Dermis microvascular lymphatic vessel endothelial cell (primary cell): ENCODE data around the gene INKA1. TPM values are rescaled to one million over a fixed set of nuclear protein-coding genes. Genes with fewer than 3 reads are reported as not detected.
"Not testable (repeated sequence)": the region's sequence is repeated elsewhere in the genome, so short reads cannot be mapped to it uniquely, and the experiment has no call there.

ENCODE experiments used
- DNase-seq, 2 donors: peaks; one replicate each; pipeline versions ENCODE4 v3.0.0 to v3.0.0-alpha.2; 2010; ENCODE audit warnings: low read depth in 2 of 2
- total RNA-seq: library from RNA; depleted of rRNA; stranded (reverse); fragments of >200 nt; gene quantifications from 2 replicates; pipeline ENCODE4 v1.2.1, GENCODE V29; 2014

INKA1 gene
- total RNA-seq, 1 donor from 2014 or later: 13.6 TPM

DNA sequence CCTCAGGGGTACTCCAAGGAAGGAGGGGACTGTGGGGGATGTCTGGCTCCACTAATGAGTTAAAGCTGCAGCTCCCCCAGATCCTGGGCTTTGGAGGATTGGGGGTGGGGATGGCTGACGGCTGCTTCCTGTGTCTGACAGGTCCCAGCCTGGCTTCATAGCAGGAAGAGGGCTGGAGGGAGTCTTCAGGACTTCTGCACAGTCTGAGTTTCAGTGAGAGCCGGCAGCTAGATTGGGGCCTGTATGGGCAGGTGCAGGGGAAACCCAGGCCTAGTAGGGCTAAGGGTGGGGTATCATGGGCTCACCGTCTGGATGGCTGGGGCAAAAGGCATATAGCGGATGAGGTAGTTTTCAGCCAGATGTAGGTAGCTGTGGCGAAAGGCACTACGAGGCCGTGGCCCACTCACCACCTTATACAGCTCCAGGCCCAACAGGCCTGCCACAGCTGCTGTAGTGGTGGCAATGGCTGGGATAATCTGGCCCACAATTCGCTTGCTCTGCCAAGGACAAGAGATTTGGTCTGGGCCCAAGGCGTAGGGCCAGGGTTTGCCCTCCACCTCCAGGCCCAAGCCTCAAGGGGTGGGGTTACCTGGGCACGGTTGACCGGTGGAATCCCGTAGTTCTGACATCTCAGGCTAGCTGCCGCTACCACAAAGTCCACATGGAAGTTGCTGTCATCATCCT is 4.5 kb downstream of the INKA1 start:
- DNase-seq: peak in 1 of 2 donors; percentile 25

DNA sequence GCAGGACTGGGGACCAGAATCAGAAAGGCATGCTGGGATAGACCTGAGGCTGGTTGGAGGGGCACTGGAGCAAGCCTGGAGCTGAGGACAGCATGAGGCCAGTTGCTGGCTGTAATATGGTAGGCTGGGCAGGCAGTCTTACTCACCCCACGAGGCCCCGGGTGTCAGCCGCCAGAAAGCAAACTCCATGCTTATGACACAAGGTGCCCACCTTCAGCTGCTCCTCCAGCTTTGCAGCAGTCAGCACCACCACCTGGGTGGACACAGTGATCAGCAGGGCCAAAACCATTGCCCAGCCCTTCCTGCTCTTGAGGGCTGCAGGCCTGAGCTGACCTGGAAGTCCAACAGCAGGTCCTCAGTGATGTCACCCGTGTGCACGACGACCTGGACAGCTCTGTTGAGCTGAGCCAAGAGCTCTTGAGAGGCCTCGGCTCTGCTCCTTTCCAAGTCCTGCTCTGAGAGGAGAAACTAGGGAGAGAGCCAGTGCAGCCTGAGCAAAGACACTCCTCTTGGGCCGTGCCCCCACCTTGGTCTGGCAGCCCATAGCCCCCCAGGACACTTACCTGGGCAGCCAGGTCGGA is 9.9 kb downstream of the INKA1 start:
- no peak for DNase-seq

DNA sequence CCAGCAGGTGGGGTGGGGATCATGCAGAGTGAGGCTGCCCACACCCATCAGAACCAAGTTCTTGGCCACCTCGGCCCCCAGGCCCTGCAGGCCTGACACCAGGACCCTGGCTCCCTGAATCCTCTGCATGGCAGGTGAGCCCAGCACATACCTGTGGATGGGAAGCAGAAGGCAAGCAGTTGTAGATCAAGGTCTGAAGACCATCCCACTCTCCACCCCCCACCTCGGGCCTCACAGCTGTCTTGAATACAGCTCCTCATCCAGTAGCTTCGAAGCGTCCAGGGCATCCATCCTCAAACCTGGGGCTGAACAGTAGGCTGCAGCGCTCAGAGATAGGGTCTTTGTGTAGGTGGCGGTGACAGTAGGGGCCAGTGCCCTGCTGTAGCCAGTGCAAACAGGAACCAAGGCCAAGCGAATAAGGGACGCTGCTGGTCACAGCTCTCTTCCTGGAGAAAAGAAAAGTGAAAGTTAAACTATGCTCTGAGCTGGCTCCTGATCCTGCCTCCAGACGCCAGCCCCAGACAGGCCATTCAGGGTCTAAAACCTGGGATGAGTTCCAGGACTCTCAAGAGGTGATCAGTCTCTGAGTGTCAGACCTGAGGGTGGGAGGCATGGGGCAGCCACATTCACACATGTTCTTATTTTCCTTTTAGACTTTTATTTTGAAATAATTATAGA is 10.6 kb downstream of the INKA1 start, which contains the start of gene UBA7:
Gene UBA7, minus strand, starts transcription at position 457 of the 678 bp plus-strand sequence. Its CDS starts 166 bp downstream, at position 291.
- DNase-seq: peak; percentile 48 to 64

DNA sequence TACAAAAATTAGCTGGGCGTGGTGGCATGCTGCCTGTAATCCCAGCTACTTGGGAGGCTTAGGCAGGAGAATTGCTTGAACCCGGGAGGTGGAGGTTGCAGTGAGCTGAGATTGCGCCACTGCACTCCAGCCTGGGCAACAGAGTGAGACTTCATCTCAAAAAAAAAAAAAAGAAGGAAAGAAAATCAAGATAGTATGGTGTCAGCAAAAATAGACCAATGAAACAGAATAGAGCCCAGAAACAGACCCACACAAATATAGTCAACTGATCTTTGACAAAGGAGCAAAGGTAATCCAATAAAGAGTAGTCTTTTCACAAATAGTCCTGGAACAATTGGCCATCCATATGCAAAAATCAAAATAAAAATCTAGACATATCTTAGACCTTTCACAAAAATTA is 20.1 kb downstream of the INKA1 start:
- not testable (repeated sequence) for DNase-seq

DNA sequence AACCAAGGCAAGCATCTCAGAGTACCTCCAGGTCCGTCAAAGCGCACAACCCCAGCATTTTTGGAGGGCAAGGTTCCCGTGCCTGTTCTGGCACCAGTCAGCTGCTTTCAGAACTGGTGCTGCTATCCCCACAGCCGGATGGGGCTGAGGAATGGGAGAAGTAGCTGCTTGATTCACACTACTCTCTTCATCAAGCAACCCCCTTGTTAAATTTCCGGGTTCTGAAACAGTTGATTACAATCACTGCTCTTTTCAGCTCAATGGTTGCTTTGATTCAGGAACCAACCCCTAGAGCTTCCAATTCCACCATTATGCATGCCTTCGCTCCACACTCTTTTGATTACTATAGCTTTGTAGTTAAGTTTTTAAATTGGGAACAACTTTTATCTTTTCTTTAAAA is 23.0 kb downstream of the INKA1 start:
- no peak for DNase-seq

DNA sequence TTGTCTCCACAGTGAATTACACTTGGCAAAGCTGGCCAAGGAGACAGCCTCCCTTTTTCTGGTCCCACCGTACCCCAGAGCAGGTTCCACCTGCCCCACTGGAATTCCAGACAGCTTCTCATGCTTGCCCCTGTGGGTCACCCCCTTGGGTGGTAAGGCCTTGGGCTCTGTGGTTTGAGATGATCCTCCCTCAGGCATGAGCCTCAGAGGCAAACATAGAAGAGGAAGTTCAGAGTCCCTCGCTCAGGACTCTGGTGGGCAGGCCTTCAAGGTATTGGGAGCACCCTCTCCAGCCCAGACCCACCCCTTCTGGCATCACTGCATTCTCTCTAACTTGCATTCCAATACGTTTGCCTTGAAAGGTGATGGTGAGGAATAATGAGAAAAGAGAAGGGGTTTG is 28.3 kb downstream of the INKA1 start:
- DNase-seq: no peak

DNA sequence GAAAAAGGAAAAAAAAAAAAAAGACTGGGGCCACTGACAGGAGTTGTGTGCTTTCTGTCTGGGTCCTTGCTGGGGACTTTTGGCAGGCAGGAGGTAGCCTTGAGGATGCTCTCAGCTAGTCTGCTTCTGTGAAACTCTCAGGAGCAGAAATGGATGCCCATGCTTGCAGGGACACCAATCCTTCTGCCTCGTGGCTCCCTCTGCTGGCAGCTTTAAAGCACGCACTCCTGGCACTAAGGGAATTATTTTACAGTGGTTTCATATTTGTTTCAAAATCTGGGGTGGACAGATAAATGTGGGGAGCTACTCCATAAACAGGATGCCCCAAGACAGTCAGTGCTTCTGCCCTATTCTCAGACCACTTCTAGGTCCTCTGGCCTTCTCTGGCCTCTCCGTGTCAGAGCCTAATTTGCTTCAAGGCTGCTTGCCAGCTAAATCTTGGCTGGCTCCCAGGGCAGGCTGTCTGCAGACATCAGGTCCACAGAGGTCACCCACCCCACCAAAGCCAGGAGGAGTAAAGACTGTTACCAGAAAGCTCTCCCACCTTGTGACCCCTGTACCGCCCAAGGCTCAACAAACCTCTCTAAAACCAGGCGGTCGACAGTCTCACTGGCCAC is 36.2 kb downstream of the INKA1 start:
- DNase-seq: peak; percentile 61 to 79

DNA sequence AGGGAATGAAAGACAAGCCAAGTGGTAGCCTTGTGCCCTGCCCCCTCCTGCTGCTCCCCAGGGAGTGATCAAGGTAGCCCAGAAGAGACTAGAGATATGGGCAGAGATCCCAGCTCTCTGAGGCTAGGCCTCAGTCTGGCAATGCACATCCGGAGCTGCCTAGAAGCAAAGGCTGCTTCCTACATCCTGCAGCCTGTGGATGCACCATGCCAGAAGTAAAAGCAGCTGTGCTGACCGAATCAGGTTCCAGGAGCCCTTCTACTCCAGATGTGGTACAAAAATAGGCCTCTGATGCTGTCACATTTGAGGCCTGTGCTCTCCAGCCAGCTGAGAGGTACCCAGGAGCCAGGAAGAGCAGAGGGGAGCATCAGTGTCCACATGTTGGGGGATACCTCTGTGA is 37.3 kb downstream of the INKA1 start:
- DNase-seq: no peak

DNA sequence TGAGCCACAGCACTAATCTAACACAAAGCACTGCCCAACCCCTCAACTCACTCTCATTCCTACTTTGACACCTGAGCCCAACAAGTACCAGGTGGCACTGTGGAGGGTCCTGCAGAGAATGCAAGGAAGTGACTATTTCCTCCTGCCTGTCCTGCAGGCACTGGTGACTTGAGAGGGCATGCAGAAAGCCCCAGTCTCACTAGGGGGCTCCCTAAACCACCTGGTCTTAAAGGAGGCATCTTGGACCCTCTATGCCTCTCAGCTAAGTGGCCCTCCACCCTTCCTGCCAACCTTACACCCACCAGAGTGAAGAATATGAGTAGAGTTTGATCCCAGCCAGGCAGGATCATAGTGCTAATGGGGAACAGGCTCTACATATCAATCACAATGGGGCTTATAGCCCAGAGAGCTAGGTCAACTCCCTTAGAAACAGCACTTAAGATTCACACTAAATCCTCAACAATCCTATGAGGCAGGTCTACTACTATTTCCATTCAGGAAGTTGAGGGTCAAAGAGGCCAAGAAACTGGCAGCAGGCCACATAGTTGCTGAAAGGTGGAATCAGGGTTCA is 38.1 kb downstream of the INKA1 start:
- peak in 1 of 2 donors; percentile 61 for DNase-seq

DNA sequence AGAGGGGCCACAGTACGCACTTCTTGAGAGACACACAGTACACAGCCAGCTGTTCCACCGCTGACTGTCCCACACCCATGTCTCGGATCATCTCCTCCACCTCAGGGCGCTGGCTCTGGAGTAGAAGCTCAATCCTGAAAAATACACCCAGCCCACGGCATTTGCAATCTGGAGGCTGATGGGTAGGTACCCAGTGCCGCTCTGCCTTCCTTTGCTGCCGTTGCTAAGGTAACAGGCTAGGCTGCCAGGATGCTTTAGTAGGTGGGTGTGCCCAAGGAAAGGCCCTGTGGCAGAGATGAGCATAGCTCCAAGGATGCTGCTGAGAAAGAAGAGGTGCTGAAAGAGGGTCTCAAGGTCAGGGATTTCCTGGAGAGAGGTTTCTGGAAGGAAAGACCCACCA is 38.7 kb downstream of the INKA1 start:
- DNase-seq: no peak

DNA sequence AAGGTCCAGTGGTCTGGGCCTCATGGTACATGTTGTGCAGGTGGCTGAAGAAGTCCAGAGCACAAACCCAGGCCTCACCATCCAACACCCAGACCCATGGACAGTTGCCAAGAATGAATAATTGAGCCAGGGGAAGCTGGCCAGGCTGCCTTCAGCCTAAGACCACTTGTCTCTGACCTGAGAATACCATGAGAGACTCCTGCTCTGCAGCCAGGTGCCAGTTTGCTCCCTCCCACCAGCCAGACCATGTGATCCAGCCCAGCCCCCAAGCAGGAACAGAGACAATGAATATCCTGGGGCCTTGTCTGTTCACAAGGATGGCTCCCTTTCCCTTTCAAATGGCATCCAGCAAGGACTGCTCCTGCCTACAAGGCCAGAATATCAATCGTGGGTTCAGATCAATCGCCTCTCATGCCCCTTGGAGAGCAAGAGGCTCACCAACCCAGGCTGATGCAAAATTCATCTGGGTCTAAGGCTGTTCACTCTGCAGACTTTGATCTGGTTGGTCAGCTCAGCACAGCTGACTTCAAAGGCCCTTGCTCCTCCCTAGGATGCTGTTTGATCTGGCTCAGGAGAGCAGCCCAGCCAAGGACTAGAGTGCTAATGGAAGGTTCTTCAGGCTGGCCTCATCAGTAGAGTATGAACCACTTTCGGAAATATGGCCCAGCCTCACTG is 39.9 kb downstream of the INKA1 start:
- no peak for DNase-seq

DNA sequence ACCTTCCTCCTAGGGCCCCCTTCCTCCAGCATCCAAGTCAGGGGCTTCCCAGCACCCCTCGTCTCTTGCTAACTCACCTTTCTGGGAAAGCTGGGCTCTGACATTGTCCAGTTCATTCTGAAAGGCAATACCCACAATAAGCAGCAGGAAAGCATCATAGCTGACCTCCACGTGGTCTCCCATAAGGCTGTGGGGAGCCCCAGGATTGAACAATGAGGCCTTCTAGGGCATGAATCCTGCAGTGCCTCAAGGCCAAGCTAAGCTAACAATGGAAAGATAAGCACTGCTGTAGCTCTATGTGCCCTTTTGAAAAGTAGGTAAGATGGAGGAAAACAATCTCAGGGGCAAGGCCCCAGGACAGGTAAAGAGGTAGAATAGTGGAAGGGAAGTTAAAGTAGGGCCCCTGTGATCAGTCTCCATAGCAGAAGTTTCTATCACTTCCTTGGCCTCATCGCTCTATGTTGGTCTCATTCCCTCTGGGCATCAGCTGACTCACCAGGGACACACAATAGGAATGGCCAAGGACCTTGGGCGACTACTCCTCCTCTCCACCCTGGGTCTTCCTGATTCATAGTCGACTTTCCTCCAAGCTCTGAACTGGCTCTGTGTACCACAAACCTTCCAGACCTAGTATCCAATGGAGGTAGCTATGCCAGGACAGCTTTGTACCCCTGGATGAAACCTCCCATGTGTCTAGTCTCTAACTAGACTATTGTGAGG is 41.6 kb downstream of the INKA1 start:
- no peak for DNase-seq

DNA sequence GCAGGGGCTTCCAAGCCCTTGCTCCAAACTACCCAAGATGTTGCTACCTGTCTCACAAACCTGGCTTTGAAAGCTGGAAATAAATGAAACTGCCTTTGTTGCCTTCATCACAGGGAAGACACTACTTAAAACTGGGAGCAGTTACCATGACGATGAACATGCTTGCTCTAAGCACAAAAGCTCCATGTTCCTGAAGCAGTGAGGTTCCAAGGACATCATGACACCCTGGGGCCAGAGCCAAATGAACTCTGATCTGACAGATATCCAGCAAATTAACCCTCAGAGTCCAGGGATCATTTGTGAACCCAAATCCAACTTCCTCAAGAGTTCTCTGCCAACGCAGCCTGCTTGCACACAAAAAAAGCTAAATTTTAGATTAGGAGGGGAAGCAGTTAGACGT is 42.6 kb downstream of the INKA1 start:
- no peak for DNase-seq

Other genes starting within 250 kb of the INKA1 start
- gene BSN, start 248.8 kb upstream of the INKA1 start, total RNA-seq: under 0.01 TPM in 2 replicates
- gene APEH, start 128.9 kb upstream of the INKA1 start, total RNA-seq: 108 and 118 TPM in 2 replicates
- gene MST1, start 113.8 kb upstream of the INKA1 start, total RNA-seq: 1.8 and 2.1 TPM in 2 replicates
- gene RNF123, start 113.7 kb upstream of the INKA1 start, total RNA-seq: 18.4 and 28.6 TPM in 2 replicates
- gene AMIGO3, start 83.6 kb upstream of the INKA1 start, total RNA-seq: not detected in 2 replicates
- 20.9 and 28.2 TPM in 2 replicates for gene GMPPB, start 79.3 kb upstream of the INKA1 start, total RNA-seq
- gene IP6K1, start 16.7 kb upstream of the INKA1 start, total RNA-seq: 41.1 and 60.8 TPM in 2 replicates
- not detected in 2 replicates for gene CDHR4, start 3.4 kb upstream of the INKA1 start, total RNA-seq
- 21.6 and 37.4 TPM in 2 replicates for gene UBA7, start 10.7 kb downstream of the INKA1 start, total RNA-seq
- gene TRAIP, start 53.3 kb downstream of the INKA1 start, total RNA-seq: 1.8 and 3.2 TPM in 2 replicates
- gene CAMKV, start 66.6 kb downstream of the INKA1 start, total RNA-seq: not detected in 2 replicates
- 0.13 TPM in 2 replicates for gene MST1R, start 100.6 kb downstream of the INKA1 start, total RNA-seq
- gene MON1A, start 126.5 kb downstream of the INKA1 start, total RNA-seq: 6.5 and 10.0 TPM in 2 replicates
- gene RBM6, start 136.9 kb downstream of the INKA1 start, total RNA-seq: 21.4 and 32.1 TPM in 2 replicates